ENCODE data around the gene TIPIN.

DNA sequence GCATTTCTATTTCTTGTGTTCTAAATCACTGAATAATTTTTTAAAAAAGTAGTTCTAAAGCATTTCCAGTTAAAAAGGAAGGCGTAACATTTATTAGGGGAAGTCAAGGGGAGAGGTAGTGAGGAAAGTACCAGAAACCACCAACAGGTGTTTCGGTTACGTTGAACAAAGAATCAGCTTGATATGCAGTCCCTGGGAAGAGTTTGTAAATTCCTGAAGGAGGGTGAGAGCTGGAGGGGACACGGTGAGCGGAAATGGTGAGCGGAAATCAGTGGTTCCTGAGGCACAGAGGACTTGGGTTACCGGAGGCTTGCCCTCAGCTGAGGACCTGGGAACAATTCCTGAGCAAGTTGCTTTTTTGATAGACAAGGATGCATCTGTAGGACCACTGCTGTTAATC is 48.0 kb upstream of the TIPIN start:
- TF ChIP-seq CTCF (IDR thresholded peaks at IDR 0.05) (no peak), POLR2A (IDR thresholded peaks at IDR 0.05) (no peak)
